DOHH2 (cell line): Measurements from ENCODE around the gene SSU72.

Experiments used
- H3F3A ChIP-seq: fragments of 200-600 bp; sonication (generic), shearing (Covaris generic); 2 replicates; pipeline ENCODE4 v1.6.0; 2016; ENCODE audit warnings: antibody characterized with exemption, mild to moderate bottlenecking; ENCODE audit not compliant: control insufficient read depth, insufficient read depth
- H3K27ac ChIP-seq: fragments of 200-600 bp; sonication (generic); 2 replicates; pipeline ENCODE4 v1.5.1; 2014; ENCODE audit warnings: low read depth, mild to moderate bottlenecking, low read length, moderate library complexity
- H3K27me3 ChIP-seq: fragments of 200-600 bp; sonication (generic); 2 replicates; pipeline ENCODE4 v1.6.1; 2014; ENCODE audit warnings: mild to moderate bottlenecking, low read length, mixed read lengths; ENCODE audit not compliant: control insufficient read depth
- H3K36me3 ChIP-seq: fragments of 200-600 bp; sonication (generic); 2 replicates; pipeline ENCODE4 v1.6.1; 2014; ENCODE audit warnings: mild to moderate bottlenecking, low read length, moderate library complexity, mixed read lengths; ENCODE audit not compliant: control insufficient read depth
- H3K4me1 ChIP-seq: fragments of 200-600 bp; sonication (generic); 2 replicates; pipeline ENCODE4 v1.6.1; 2014; ENCODE audit warnings: mild to moderate bottlenecking, low read length, mixed read lengths; ENCODE audit not compliant: control insufficient read depth
- H3K4me2 ChIP-seq: fragments of 200-600 bp; sonication (generic); 2 replicates; pipeline ENCODE4 v1.6.0; 2014; ENCODE audit warnings: mild to moderate bottlenecking, low read length, moderate library complexity
- H3K4me3 ChIP-seq: fragments of 200-600 bp; sonication (generic); 2 replicates; pipeline ENCODE4 v1.5.1; 2014; ENCODE audit warnings: mild to moderate bottlenecking, low read length, mixed read lengths
- H3K79me2 ChIP-seq: fragments of 200-600 bp; sonication (generic); 2 replicates; pipeline ENCODE4 v1.6.1; 2014; ENCODE audit warnings: mild to moderate bottlenecking, low read length, mixed read lengths; ENCODE audit not compliant: control insufficient read depth
- H3K9me2 ChIP-seq: fragments of 200-600 bp; sonication (generic); replicated peaks from 2 replicates; pipeline ENCODE4 v1.6.1; 2014; ENCODE audit warnings: mild to moderate bottlenecking, low read length, mixed read lengths; ENCODE audit not compliant: control insufficient read depth
- H3K9me3 ChIP-seq: fragments of 200-600 bp; sonication (generic); 2 replicates; pipeline ENCODE4 v1.6.1; 2014; ENCODE audit warnings: antibody characterized with exemption, low read length, mixed read lengths; ENCODE audit not compliant: control insufficient read depth, insufficient read depth
- H4K20me1 ChIP-seq: fragments of 200-600 bp; sonication (generic); 2 replicates; pipeline ENCODE4 v1.6.0; 2014; ENCODE audit warnings: low read depth, mild to moderate bottlenecking, antibody characterized with exemption, low read length, moderate library complexity; ENCODE audit not compliant: control insufficient read depth, insufficient read depth
- EZH2phosphoT487 ChIP-seq: fragments of 200-600 bp; sonication (generic); IDR thresholded peaks from 2 replicates; pipeline ENCODE4 v1.6.1; 2017; ENCODE audit warnings: borderline replicate concordance, mild to moderate bottlenecking, antibody characterized with exemption, low read length, moderate library complexity, mixed read lengths
- TF ChIP-seq, protein P1 (sequence below): fragments of 200-600 bp; sonication (generic); IDR thresholded peaks from one replicate; pipeline ENCODE4 v1.5.1; 2014; ENCODE audit warnings: antibody characterized with exemption, mild to moderate bottlenecking, low read depth, low read length; ENCODE audit not compliant: poor library complexity, severe bottlenecking

Gene SSU72

DNA sequence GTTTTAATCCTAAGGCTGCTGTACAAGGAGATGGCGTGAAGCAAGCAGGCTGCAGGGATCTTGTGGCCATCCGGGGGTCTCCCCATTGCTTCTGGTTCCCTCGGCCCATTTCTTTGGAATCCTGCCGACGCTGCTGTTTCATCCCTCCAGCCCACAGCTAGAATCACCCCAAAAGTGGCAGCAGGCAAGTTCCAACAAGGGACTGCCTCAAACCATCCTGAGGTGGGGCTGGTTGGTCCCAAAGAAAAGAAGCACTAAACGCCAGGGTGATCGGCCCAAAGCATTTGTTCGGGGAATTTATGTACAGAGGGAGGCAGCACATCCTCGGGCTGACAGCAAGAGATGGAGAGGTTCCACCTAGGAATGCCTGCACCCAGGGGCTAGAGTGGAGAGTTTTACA lies 36.1 kb upstream of the SSU72 start:
- H3K9me3 ChIP-seq, result no peaks in the 10 kb centered on the region
- H3K36me3 ChIP-seq, result peaks cover 3% of the 10 kb centered on the region; the same call in 1 of the 2 replicates
- no peak overlapping the region for H3K4me3 ChIP-seq
- TF ChIP-seq, protein P1, sequence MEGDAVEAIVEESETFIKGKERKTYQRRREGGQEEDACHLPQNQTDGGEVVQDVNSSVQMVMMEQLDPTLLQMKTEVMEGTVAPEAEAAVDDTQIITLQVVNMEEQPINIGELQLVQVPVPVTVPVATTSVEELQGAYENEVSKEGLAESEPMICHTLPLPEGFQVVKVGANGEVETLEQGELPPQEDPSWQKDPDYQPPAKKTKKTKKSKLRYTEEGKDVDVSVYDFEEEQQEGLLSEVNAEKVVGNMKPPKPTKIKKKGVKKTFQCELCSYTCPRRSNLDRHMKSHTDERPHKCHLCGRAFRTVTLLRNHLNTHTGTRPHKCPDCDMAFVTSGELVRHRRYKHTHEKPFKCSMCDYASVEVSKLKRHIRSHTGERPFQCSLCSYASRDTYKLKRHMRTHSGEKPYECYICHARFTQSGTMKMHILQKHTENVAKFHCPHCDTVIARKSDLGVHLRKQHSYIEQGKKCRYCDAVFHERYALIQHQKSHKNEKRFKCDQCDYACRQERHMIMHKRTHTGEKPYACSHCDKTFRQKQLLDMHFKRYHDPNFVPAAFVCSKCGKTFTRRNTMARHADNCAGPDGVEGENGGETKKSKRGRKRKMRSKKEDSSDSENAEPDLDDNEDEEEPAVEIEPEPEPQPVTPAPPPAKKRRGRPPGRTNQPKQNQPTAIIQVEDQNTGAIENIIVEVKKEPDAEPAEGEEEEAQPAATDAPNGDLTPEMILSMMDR, result no peak
- no peak for TF ChIP-seq EZH2phosphoT487
- no peaks in the 10 kb centered on the region for H3K9me2 ChIP-seq
- H3K4me1 ChIP-seq, result peaks cover 29% of the 10 kb centered on the region
- no peak overlapping the region for H3K4me2 ChIP-seq
- no peaks in the 10 kb centered on the region for H3K27me3 ChIP-seq
- H3K79me2 ChIP-seq, result peaks cover 15% of the 10 kb centered on the region
- peaks cover 6% of the 10 kb centered on the region; the same call in 1 of the 2 replicates for H3F3A ChIP-seq
- H4K20me1 ChIP-seq, result no peaks in the 10 kb centered on the region
- no peak overlapping the region for H3K27ac ChIP-seq

DNA sequence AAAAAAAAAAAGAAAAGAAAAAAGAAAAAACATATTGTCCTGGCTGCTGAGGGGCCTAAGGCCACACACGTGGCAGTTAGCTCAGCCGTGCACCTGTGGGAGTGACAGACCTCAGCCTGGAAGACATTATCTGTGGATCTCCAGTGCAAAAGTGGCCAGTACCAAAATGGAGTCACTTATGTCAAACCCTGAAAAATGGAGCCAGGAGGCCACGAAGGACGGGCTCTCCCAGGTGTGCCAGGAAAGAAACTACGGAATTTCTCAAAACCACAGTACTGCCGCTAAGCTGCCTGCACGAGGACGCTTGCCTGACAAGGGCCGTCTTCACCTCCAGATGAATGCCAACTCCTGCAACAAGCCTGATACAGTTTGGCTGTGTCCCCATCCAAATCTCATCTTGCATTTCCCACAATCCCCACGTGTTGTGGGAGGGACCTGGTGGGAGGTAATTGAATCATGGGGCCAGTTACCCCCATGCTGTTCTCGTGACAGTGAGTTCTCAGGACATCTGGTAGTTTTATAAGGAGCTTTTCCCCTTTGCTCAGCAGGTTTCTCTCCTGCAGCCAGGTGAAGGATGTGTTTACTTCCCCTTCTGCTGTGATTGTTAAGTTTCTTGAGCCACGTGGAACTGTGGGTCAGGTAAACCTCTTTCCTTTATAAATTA lies 35.3 kb upstream of the SSU72 start:
- peaks cover 13% of the 10 kb centered on the region for H3K79me2 ChIP-seq
- no peak overlapping the region for H3K4me3 ChIP-seq
- H3K4me1 ChIP-seq, result peaks cover 29% of the 10 kb centered on the region
- H3K27ac ChIP-seq, result no peak overlapping the region
- H3K36me3 ChIP-seq, result no peaks in the 10 kb centered on the region
- TF ChIP-seq, protein P1, result no peak
- TF ChIP-seq EZH2phosphoT487, result no peak
- H3K4me2 ChIP-seq, result no peak overlapping the region
- H3K27me3 ChIP-seq, result 0 out of 2 replicates have a peak, but pooled peaks cover under 1% of the 10 kb centered on the region
- H3F3A ChIP-seq, result peaks cover 6% of the 10 kb centered on the region; the same call in 1 of the 2 replicates
- no peaks in the 10 kb centered on the region for H3K9me3 ChIP-seq
- H4K20me1 ChIP-seq, result no peaks in the 10 kb centered on the region
- H3K9me2 ChIP-seq, result no peaks in the 10 kb centered on the region

DNA sequence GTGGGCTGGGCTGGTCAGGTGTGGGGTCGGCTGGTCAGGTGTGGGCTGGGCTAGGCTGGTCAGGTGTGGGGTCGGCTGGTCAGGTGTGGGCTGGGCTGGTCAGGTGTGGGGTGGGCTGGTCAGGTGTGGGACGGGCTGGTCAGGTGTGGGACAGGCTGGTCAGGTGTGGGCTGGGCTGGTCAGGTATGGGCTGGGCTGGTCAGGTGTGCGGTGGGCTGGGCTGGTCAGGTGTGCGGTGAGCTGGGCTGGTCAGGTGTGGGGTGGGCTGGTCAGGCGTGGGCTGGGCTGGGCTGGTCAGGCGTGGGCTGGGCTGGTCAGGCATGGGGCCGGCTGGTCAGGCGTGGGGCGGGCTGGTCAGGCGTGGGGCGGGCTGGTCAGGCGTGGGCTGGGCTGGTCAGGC lies 31.6 kb upstream of the SSU72 start:
- H3K27me3 ChIP-seq, result peaks cover 20% of the 10 kb centered on the region
- no peak overlapping the region for H3K4me2 ChIP-seq
- H4K20me1 ChIP-seq, result no peaks in the 10 kb centered on the region
- no peak overlapping the region for H3K4me3 ChIP-seq
- no peaks in the 10 kb centered on the region for H3K79me2 ChIP-seq
- H3K27ac ChIP-seq, result no peak overlapping the region
- H3F3A ChIP-seq, result peaks cover 6% of the 10 kb centered on the region
- H3K9me2 ChIP-seq, result no peaks in the 10 kb centered on the region
- TF ChIP-seq, protein P1, result no peak
- no peak for TF ChIP-seq EZH2phosphoT487
- H3K36me3 ChIP-seq, result no peaks in the 10 kb centered on the region
- H3K4me1 ChIP-seq, result peaks cover 34% of the 10 kb centered on the region
- no peaks in the 10 kb centered on the region for H3K9me3 ChIP-seq
